ENCODE results near the gene PEX1.
"Not testable (repeated sequence)": the region's sequence is repeated elsewhere in the genome, so short reads cannot be mapped to it uniquely, and the experiment has no call there.

GRCh38 chr7:92468589-92468988 lies 59.7 kb downstream of the PEX1 start:
- TF ChIP-seq CTCF, POLR2A (IDR thresholded peaks at IDR 0.05): not testable (repeated sequence)
